Urothelium cell line (cell line): ENCODE data around the gene SFXN2.

ENCODE experiments used
- DNase-seq: peaks from one replicate; pipeline ENCODE4 v3.0.0; 2011; ENCODE audit warnings: low spot score, mixed read lengths
- FAIRE-seq: peaks from 2 replicates; lab custom pipeline; 2011; peaks lifted over from hg19 to GRCh38; lab: Jason Lieb, UNC

The SFXN2 gene

GRCh38 chr10:102773320-102773719, 58.9 kb downstream of the SFXN2 start:
- DNase-seq (no peak), FAIRE-seq (no peak)

- no peak for FAIRE-seq
- DNase-seq: no peak
These were observed 59.5 kb downstream of the SFXN2 start for GRCh38 chr10:102773986-102774385.

- no peak for DNase-seq
- no peak for FAIRE-seq
These were observed 60.9 kb downstream of the SFXN2 start for GRCh38 chr10:102775201-102775934.

- FAIRE-seq (peak; percentile 58), DNase-seq (peak; percentile 85)
These were observed 61.7 kb downstream of the SFXN2 start for GRCh38 chr10:102775935-102776669.

- FAIRE-seq (peak; percentile 88), DNase-seq (peak; percentile 91)
These were observed 62.5 kb downstream of the SFXN2 start for GRCh38 chr10:102776779-102777456.

GRCh38 chr10:102777711-102778453, 63.4 kb downstream of the SFXN2 start:
- DNase-seq (no peak), FAIRE-seq (no peak)

GRCh38 chr10:102778781-102779180, 64.3 kb downstream of the SFXN2 start:
- DNase-seq (no peak), FAIRE-seq (no peak)

- DNase-seq: no peak
These were observed 65.5 kb downstream of the SFXN2 start for GRCh38 chr10:102779680-102780526.

GRCh38 chr10:102780527-102780808, 66.0 kb downstream of the SFXN2 start:
- no peak for DNase-seq
- no peak for FAIRE-seq

More at GRCh38 chr10:102779680-102780526, 65.5 kb downstream of the SFXN2 start:
- no peak for FAIRE-seq

- FAIRE-seq (no peak), DNase-seq (no peak)
These were observed 66.9 kb downstream of the SFXN2 start for GRCh38 chr10:102781090-102781920.

GRCh38 chr10:102781921-102782557, 67.6 kb downstream of the SFXN2 start:
- DNase-seq (no peak), FAIRE-seq (no peak)

GRCh38 chr10:102782673-102783551, 68.5 kb downstream of the SFXN2 start:
- no peak for DNase-seq
- no peak for FAIRE-seq

GRCh38 chr10:102783568-102783967, 69.1 kb downstream of the SFXN2 start:
- FAIRE-seq: no peak
- DNase-seq: no peak

GRCh38 chr10:102785818-102786217, 71.4 kb downstream of the SFXN2 start:
- FAIRE-seq: no peak
- no peak for DNase-seq

GRCh38 chr10:102791754-102792395, 77.4 kb downstream of the SFXN2 start:
- FAIRE-seq: no peak
- no peak for DNase-seq
